Measurements from ENCODE around the gene RBMS3.
A peak's percentile ranks its signal among the peaks of the same experiment; 100 is the strongest.
"Not testable (repeated sequence)": the region's sequence is repeated elsewhere in the genome, so short reads cannot be mapped to it uniquely, and the experiment has no call there.

Gene RBMS3

GRCh38 chr3:29972320-29972993 is 691.6 kb downstream of the RBMS3 start:
- peak; percentile 91 for DNase-seq

GRCh38 chr3:29973763-29974162 is 692.9 kb downstream of the RBMS3 start:
- no peak for DNase-seq

GRCh38 chr3:29976871-29977270 is 696.0 kb downstream of the RBMS3 start:
- DNase-seq, result no peak

GRCh38 chr3:29977360-29977759 is 696.5 kb downstream of the RBMS3 start:
- DNase-seq, result no peak

GRCh38 chr3:29978036-29978435 is 697.2 kb downstream of the RBMS3 start:
- no peak for DNase-seq

GRCh38 chr3:29991198-29991597 is 710.3 kb downstream of the RBMS3 start:
- no peak for DNase-seq

- DNase-seq, result no peak
Measured at GRCh38 chr3:30002797-30003196, 721.9 kb downstream of the RBMS3 start.

GRCh38 chr3:30003741-30004140 is 722.9 kb downstream of the RBMS3 start:
- DNase-seq, result no peak

GRCh38 chr3:30004481-30004880 is 723.6 kb downstream of the RBMS3 start:
- peak; percentile 7 for DNase-seq

- DNase-seq, result no peak
Measured at GRCh38 chr3:30006111-30006510, 725.2 kb downstream of the RBMS3 start.

GRCh38 chr3:30007668-30008067 is 726.8 kb downstream of the RBMS3 start:
- no peak for DNase-seq

- no peak for DNase-seq
Measured at GRCh38 chr3:30011237-30011803, 730.4 kb downstream of the RBMS3 start.

GRCh38 chr3:30012941-30013543 is 732.2 kb downstream of the RBMS3 start:
- DNase-seq, result peak; percentile 60

GRCh38 chr3:30017901-30018300 is 737.0 kb downstream of the RBMS3 start:
- no peak for DNase-seq

- no peak for DNase-seq
Measured at GRCh38 chr3:30020380-30020779, 739.5 kb downstream of the RBMS3 start.

- DNase-seq, result no peak
Measured at GRCh38 chr3:30024466-30024865, 743.6 kb downstream of the RBMS3 start.

GRCh38 chr3:30026851-30027250 is 746.0 kb downstream of the RBMS3 start:
- no peak for DNase-seq

GRCh38 chr3:30034246-30034991 is 753.5 kb downstream of the RBMS3 start:
- DNase-seq, result no peak

GRCh38 chr3:30035935-30036567 is 755.2 kb downstream of the RBMS3 start:
- no peak for DNase-seq

GRCh38 chr3:30040126-30040525 is 759.3 kb downstream of the RBMS3 start:
- DNase-seq, result no peak

GRCh38 chr3:30041481-30041880 is 760.6 kb downstream of the RBMS3 start:
- DNase-seq, result not testable (repeated sequence)

GRCh38 chr3:30042274-30042859 is 761.5 kb downstream of the RBMS3 start:
- peak; percentile 71 for DNase-seq
